ENCODE data around the gene MED27.

The MED27 gene, protein sequence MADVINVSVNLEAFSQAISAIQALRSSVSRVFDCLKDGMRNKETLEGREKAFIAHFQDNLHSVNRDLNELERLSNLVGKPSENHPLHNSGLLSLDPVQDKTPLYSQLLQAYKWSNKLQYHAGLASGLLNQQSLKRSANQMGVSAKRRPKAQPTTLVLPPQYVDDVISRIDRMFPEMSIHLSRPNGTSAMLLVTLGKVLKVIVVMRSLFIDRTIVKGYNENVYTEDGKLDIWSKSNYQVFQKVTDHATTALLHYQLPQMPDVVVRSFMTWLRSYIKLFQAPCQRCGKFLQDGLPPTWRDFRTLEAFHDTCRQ

DNA sequence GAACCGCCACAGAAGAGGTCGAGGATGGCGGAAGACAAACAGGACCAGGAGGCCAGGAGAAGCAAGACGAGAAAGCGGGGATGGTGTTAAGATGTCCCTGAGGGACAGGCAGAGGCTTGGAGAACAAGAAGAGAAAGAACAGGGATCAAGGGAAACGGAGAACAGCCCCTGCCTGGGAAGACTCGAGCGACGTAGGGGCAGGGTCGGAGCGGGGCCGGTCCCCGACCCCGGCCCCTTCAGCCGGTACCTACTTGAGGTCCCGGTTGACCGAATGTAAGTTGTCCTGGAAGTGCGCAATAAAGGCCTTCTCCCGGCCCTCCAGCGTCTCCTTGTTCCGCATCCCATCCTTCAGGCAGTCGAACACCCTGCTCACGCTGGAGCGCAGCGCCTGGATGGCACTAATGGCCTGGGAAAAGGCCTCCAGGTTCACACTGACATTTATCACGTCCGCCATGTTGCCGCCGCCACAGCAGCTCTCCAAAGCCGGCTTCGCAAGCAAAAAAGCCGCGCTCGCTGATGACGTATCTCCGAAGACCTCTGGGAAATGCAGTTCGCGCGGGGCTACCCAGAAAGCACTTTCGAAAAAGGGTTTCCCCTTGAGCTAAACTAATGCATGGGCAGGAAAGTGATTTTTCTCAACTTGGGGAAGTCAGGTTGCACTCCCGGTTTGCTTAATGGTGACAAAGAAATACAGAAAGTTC, at the start of gene MED27:
Gene MED27 (minus strand): TSS at position 477 of the 701 bp plus-strand sequence. CDS start 23 bp downstream, at position 454.
- peak; percentile 88 to 93 for DNase-seq (ENCODE audit: low read depth in 2 of 2, low spot score in 1 of 2)

DNA sequence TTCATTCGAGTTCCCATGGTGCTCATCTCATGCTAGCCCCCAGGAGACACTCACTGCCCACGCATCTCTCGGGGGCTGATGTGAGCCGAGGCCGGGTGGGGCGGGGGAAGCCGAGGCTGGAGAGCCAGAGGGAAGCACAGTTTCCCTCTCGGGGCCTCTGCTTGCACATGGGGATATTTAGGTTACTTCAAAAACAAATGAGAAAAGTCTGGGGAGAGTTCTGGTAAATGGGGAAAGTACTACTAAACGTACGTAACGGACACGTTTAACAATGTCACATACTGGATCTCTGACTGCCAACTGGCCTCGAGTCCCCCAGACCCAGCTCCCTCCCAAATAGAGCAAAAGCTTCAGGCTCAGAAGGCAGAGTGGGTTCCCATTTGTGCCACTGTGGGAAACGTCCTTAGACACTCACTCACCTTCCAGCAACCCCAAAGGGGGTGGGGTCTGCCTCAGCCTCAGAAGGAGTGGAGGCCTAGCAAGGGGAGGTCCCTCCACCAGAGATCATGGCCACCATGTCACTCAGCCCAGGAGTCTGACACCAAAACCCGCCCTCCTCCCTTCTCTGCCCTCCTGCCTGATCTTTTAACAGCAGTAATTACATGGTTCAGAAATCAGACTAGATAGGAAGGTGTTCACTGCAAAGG, 48.3 kb upstream of the MED27 start:
- DNase-seq (ENCODE audit: low read depth in 2 of 2, low spot score in 1 of 2) = no peak

DNA sequence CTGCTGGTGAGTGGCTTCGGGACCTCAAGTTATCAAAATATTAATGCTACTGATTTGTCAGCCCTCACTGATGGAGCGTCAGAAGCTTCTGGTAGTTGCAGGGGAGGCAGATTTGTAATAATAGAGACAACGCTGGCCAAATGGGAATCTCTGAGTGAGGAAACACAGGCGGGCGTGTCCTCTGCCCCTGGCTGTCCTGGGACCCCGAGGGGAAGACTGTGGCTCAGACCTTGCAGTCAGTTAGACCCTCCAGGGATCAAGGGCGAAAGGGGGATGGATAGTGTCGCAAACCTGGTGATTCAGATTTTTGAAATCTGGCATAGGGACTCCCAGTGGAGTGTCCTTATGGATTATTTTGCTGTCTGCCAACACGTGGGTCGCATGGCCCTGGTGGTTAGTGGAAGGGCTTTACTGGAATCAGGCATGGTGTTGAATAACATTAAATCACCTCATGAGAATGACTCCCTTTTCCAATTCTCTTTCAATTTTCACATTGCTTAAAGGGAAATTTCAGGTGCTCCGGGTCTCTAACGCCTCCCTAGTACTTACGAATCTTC, 47.1 kb upstream of the MED27 start:
- DNase-seq (ENCODE audit: low read depth in 2 of 2, low spot score in 1 of 2) = no peak

DNA sequence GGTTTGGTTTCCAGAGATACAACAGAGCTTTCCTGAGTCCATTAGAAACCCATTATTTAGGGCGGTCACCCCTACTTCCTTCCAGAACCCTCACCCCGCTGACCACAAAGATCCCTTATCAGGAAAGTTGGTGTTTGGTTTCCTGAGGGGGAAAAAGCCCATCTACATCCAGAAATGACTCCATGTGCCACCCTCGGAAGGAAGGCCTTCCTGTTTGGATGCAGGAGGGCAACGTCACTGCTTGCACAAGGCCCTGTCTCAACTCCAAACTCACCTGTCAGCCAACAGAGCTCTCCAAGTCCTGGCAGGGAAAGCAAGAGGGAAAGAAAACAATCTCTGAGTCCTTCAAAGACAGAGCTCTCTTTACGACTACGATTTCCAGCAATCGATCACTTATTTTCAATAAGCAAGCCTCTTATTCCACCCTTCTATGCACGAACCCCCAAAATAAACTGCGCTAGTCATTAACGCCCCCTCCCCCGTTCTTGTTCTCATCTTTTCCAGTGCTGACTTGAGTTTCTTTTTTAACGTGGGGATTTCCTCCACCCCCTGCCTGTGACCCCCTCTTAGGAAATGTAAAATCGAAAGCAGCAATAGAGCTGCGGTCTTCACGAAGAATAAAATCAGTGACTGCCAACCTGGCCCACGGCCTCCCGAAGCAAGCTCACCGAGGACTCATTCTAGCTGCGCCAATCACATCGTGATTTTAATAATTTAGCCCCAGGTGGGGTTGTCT, 46.4 kb upstream of the MED27 start:
- DNase-seq (ENCODE audit: low read depth in 2 of 2, low spot score in 1 of 2) = peak in 1 of 2 donors; percentile 1

DNA sequence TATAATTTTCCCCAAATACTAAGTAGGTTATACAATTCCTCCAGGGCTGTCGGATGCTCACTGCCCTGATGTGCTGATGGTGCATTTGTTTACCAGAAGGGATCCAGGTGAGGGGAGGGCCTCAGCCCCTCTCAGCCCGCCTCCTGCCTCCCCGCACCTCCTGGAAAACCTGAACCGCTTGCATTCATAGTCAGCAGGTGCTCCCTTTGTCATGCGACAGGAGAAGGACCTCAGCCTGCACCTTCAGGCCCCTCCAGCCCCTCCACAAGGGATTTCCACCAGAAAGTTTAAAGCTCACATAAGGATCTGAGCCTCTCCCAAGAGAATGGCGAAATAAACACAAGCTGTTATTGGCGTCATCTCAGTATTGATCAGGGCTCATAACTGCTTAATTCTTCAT, 45.7 kb upstream of the MED27 start:
- DNase-seq (ENCODE audit: low read depth in 2 of 2, low spot score in 1 of 2) = no peak

DNA sequence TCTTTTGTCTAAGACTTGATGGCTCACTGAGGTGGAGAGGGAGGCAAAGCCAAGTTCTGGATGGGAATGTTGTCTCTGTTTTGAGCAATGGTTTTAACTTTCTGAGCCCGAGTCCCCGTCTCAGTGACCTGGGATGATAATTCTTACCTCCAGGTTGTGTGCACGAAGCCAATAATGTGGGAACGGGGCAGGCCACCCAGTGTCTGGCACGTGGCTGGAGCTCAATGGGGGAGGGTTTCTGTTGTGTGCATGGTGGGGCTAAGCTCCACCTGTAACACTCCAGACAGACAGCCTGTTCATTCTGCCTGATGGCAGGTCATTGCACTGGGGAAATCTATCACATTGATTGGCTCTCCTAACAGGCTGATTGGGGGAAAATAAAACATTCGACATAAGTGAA, 45.1 kb upstream of the MED27 start:
- no peak for DNase-seq (ENCODE audit: low read depth in 2 of 2, low spot score in 1 of 2)

DNA sequence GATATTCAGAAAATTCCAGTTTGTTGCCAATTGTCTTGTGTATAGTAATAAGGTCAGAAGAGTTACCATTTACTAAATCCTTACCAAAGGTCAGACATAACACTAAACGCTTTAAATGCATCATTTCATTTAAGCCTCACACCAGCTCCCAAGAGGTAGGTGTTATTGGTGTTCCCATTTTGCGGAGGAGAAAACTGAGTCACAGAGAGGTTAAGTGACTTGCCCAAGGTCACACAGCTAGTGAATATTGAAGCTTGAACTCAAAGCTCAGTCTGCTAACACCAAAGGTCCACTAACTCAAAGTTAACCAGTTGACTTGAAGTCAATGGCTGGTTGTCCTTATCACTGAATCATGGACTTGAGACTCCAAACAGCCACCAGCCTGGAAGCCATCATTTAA, 41.4 kb upstream of the MED27 start:
- DNase-seq (ENCODE audit: low read depth in 2 of 2, low spot score in 1 of 2) = no peak

DNA sequence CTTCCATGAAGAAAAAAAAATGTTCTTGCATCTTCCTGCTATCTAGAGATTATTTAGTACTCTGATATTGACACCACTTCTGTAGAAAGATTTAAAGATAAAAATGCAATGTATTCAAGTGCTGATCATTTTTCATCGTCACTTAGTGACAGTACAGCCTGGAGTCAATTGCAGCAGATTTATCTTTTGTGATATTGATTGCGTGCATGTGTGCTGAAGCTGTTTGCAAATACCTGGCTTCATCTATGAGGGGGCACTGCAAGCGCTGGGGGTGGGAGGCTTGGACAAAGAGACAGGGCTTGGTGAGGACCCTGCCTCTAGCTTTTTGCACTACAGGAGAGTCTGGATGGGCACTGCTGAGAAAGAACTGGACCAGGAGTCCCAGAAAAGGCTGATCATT, 38.0 kb upstream of the MED27 start:
- DNase-seq (ENCODE audit: low read depth in 2 of 2, low spot score in 1 of 2) = no peak

DNA sequence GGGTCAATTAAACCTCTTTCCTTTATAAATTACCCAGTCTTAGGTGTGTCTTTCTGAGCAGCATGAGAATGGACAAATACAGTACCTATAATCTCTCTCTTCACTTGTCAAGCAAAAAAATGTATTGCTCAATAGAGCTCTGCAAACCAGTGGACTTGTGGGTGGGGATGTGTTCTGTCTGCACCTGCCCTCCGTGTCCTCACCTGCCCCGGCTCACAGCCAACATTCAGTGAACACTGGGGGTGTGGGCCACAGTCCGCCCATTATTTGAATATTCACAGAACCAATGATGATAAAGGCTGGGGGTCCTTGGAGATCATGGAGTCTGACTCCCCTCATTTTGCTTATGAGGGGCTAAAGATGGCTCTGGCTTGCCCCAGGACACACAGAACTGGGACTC, 36.9 kb upstream of the MED27 start:
- no peak for DNase-seq (ENCODE audit: low read depth in 2 of 2, low spot score in 1 of 2)

DNA sequence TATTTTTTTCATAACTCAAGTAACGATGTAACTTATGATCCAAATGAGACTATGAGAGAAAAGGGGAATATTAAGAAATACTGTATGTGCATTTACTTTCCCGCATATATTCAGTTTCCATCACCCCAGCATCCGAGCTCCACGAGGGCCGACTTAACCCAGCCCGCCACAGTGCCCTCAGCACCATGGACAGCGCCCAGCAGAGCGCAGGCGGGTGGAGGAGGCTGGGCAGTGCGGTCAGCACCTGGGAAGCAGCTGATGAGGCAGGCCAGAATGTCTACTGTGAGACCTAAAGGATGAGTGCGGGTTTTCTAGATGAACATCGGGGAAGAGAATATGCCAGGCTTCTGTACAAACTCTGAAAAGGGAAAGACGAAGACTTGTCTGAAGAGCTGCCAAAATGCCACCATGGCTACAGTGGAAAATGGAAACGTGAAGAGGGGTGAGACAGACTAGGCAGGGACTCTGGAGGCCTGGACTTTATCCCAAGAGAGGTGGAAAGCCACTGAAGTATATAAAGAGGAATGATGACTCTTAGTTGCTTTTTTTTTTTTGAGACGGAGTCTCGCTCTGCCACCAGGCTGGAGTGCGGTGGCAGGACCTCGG, 34.5 kb upstream of the MED27 start:
- DNase-seq (ENCODE audit: low read depth in 2 of 2, low spot score in 1 of 2) = no peak

DNA sequence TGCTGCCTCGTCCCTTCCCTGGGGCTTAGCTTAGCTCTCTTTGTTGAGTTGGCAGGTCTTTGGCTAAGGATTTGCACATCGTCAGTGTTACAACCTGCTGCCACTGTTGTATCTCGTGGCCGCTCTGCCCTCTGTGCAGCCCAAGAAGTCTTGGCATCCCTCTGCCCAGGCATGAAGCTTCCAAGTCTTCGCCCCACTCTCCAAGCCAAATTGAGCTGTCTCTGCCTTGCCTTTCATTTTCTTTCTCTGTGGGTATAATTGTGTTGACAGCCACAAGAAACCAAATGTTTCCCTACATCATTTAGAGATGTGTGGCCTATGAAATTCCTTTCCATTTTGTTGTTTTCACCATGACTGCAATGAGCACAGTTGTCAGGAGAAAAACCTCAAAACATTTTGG, 29.6 kb upstream of the MED27 start:
- DNase-seq (ENCODE audit: low read depth in 2 of 2, low spot score in 1 of 2) = no peak

DNA sequence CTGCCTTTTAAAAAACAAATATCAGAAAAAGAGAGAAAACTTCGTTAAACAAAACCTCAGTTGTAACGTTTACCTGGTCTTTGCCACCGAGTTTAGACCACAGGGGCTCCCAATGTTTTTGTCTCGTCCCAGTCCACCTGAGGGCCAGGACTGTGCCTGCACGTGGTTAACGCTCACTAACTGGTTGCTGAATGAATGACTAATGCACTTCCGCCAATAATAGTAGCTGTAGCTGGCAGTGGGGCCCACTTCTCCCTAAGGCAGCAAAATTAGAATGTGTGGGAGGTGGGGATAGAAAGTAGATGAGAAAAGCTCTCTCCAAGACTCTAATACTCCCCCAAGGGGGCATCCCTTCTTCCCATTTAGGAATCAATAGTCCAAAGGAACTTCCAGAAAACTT, 29.1 kb upstream of the MED27 start:
- DNase-seq (ENCODE audit: low read depth in 2 of 2, low spot score in 1 of 2) = no peak

DNA sequence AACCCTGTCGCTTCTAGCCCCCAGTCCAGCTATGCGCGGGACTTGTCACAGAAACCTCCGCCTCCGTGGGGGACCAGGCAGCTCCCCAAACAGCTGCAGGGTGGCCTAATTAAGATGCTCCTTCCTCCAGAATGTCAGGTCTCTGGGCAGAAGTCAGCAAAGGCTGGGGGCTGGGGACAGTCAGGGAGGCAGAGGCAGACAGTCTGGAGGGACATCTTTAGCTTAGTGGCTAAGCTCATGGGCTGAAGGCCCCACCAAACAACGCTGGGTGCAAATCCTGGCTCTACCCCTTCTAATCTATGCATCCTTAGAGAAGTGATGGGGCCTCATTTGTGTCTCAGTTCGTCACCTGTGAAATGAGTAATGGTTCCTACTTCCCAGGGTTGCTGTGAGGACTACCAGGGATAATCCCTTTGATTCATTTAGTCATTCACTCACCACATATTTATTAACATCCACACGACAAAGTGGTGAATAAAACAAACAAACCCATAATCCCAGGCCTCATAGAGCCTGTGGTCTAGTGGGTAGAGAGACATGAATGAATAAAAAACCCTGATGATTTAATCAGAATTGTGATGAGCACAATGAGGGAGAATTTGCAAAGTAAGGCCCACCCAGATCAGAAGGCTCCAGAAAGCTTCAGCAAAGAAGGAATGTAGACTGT, 20.2 kb upstream of the MED27 start:
- no peak for DNase-seq (ENCODE audit: low read depth in 2 of 2, low spot score in 1 of 2)

DNA sequence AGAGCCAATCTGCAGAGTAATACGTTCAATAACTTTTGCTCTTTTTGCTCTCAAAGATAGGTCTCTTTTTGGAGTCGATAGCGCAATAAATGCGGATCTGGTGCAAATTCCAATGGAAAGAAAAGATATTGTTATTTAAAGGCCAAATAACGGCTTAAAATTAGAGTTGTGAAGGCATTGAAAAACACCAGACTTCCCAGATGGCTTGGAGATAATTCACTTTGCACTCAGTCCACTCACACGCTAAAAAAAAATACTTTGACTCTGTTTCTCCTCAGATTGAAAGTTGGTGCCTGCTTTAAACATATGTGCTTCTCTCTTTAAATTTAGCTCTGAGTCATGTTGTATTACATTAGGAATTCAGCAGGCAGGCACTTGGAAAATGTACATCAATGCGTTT, 19.5 kb upstream of the MED27 start:
- DNase-seq (ENCODE audit: low read depth in 2 of 2, low spot score in 1 of 2) = no peak

DNA sequence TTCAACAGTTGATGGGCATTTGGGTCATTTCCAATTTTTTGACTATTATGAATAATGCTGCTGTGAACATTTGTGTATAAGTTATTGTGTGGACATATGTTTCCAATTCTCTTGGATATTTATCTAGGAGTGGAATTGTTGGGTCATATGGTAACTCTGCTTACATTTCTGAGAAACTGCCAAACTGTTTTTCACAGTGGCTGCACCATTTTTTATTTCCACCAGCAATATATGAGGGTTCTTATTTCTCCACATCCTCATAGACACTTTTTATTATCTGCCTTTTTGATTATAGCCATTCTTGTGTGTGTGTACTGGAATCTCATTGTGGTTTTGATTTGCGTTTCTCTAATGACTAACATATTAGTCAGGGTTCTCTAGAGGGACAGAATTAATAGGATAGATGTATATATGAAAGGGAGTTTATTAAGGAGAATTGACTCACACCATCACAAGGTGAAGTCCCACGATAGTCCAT, 14.7 kb upstream of the MED27 start:
- DNase-seq (ENCODE audit: low read depth in 2 of 2, low spot score in 1 of 2) = no peak

DNA sequence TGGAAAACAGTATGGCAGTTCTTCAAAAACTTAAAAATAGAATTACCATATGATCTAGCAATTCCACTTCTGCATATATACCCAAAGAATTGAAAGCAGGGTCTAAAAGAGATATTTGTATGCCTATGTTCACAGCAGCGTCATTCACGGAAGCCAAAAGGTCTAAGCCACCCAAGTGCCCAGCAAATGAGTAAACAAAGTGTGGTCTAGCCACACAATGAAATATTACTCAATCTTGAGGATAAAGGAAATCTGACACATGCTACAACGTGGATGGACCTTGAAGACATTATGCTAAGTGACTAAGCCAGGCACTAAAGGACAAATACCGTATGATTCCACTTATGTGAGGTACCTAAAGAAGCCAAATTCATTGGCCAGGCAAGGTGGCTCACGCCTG, 11.1 kb upstream of the MED27 start:
- DNase-seq (ENCODE audit: low read depth in 2 of 2, low spot score in 1 of 2) = no peak

DNA sequence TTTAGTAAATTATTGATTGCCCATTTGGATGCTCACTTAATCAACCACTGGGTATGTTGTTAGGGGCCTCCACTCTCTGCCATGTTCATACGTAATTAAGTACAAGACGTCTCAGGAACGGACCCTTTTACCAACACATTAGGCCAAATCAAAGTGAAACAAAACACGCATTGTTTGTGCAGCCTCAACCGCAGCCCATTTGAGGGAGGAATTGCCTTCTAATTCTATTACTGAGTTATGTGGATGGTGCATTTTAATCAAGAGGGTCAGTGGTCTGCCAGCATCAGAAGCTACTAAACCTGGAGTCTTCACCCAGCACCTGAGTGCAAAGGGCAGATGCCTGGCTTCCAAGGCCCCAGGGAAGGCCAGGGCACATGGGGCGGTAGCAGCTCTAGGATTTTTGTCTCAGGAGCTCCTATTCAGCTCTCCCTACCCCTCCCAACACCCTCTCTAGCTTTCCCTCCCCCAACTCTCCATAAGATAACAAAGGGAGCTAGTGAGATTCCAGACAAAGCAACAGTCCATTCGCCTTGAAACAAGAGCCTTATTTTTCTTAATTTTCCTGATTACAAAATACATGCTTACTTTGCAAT, 7.9 kb upstream of the MED27 start:
- no peak for DNase-seq (ENCODE audit: low read depth in 2 of 2, low spot score in 1 of 2)

DNA sequence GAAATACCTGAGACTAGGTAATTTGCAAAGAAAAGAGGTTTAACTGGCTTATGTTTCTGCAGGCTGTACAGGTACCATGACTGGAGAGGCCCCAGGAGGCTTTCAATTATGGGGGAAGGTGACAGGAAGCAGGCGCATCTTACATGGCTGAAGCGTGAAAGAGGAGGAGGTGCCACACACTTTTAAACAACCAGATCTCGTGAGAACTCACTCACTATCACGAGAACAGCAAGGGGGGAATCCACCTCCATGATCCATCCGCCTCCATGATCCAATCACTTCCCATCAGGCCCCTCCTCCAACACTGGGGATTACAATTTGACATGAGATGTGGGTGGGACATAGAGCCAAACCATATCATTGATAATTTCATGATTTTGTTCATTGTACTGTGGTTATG, 2.5 kb upstream of the MED27 start:
- no peak for DNase-seq (ENCODE audit: low read depth in 2 of 2, low spot score in 1 of 2)

DNA sequence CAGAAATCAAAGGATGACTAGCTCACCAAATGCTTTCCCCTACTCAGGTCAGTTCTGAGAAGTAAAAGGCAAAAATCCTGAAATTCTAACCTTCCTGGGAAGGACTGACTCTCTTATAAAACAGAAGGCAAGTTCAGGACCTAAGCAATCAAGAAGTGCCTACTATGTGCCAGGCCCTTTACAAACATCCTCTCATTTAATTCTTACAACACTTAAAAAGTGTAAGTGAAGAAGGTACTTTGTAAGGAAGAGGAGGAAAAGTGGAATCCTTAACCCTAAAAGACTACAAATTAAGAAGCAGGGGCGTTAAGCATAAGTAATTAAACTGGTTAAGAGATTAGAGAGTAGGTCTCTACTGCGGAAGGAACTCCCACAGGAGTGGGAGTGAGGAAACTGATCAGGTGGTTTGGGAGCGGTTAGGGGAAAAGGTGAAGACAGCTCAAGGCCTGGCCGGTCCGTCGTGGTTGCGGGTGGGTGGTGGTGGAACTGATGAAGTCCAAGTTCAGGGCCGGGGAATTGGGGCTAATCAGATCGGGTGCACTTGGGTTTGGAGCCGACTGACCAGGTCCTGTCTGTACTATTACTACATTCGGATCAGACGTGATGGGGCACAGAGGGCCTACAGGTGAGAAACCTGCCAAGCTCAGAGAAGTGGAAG, 839 bp downstream of the MED27 start:
- no peak for DNase-seq (ENCODE audit: low read depth in 2 of 2, low spot score in 1 of 2)
